Measurements from ENCODE around the gene STIMATE. TPM values are rescaled to one million over a fixed set of nuclear protein-coding genes. Genes with fewer than 3 reads are reported as not detected.

STIMATE gene
- total RNA-seq, 1 donor from 2014 or later = 12.1 TPM

GRCh38 chr3:52871761-52872160 lies 25.6 kb downstream of the STIMATE start:
- TF ChIP-seq CTCF (IDR thresholded peaks at IDR 0.05; ENCODE audit: insufficient read depth, low read depth, low read length) (no peak), EZH2 (IDR thresholded peaks at IDR 0.05; ENCODE audit: insufficient read depth, low read length) (no peak)
- no peak overlapping the region for H2AFZ ChIP-seq (ENCODE audit: low read depth, low read length)
- no peaks in the 10 kb centered on the region for H3K9me3 ChIP-seq (ENCODE audit: insufficient read depth, low read depth, low read length)
- Mint-ChIP-seq H3K4me1 (ENCODE audit: low read depth, unreplicated experiment) (peaks cover 6% of the 10 kb centered on the region), H3K27ac (ENCODE audit: unreplicated experiment) (no peak overlapping the region), H3K27me3 (ENCODE audit: low read depth, unreplicated experiment) (no peaks in the 10 kb centered on the region), H3K9me3 (ENCODE audit: unreplicated experiment) (peaks cover 3% of the 10 kb centered on the region), H3K4me3 (ENCODE audit: unreplicated experiment) (no peak overlapping the region), H3K36me3 (ENCODE audit: low read depth, unreplicated experiment) (peaks cover 3% of the 10 kb centered on the region)
- no peak overlapping the region for H3K4me3 ChIP-seq (ENCODE audit: insufficient read depth, low read depth, low read length)
- no peak overlapping the region for H3K27ac ChIP-seq (ENCODE audit: low read depth, low read length)
- no peaks in the 10 kb centered on the region for H3K4me1 ChIP-seq (ENCODE audit: insufficient read depth, low read length)
- peaks cover 42% of the 10 kb centered on the region for H4K20me1 ChIP-seq (ENCODE audit: insufficient read depth, low read length)
- H3K79me2 ChIP-seq (ENCODE audit: insufficient read depth, low read length) = peaks cover 5% of the 10 kb centered on the region
- H3K4me2 ChIP-seq (ENCODE audit: low read length) = no peak overlapping the region
- no peak overlapping the region for H3K9ac ChIP-seq (ENCODE audit: low read length)
- FAIRE-seq = no peak
- DNase-seq (ENCODE audit: low read depth) = no peak
- H3K36me3 ChIP-seq (ENCODE audit: insufficient read depth, low read length) = no peaks in the 10 kb centered on the region
- H3K27me3 ChIP-seq (ENCODE audit: insufficient read depth, low read length) = no peaks in the 10 kb centered on the region

- TF ChIP-seq EZH2 (IDR thresholded peaks at IDR 0.05; ENCODE audit: insufficient read depth, low read length) = no peak
- no peak for TF ChIP-seq CTCF (IDR thresholded peaks at IDR 0.05; ENCODE audit: insufficient read depth, low read depth, low read length)
- H3K9me3 ChIP-seq (ENCODE audit: insufficient read depth, low read depth, low read length) = peaks cover 2% of the 10 kb centered on the region
- H3K4me3 Mint-ChIP-seq (ENCODE audit: unreplicated experiment) = no peak overlapping the region
- no peaks in the 10 kb centered on the region for H3K27me3 ChIP-seq (ENCODE audit: insufficient read depth, low read length)
- peaks cover 37% of the 10 kb centered on the region for H4K20me1 ChIP-seq (ENCODE audit: insufficient read depth, low read length)
- H3K27ac ChIP-seq (ENCODE audit: low read depth, low read length) = no peak overlapping the region
- H3K4me3 ChIP-seq (ENCODE audit: insufficient read depth, low read depth, low read length) = no peak overlapping the region
- peaks cover 5% of the 10 kb centered on the region for H3K9me3 Mint-ChIP-seq (ENCODE audit: unreplicated experiment)
- H3K36me3 ChIP-seq (ENCODE audit: insufficient read depth, low read length) = no peaks in the 10 kb centered on the region
- H3K4me1 Mint-ChIP-seq (ENCODE audit: low read depth, unreplicated experiment) = peaks cover 6% of the 10 kb centered on the region
- H3K27ac Mint-ChIP-seq (ENCODE audit: unreplicated experiment) = no peak overlapping the region
- FAIRE-seq (no peak), DNase-seq (ENCODE audit: low read depth) (no peak)
- H3K4me1 ChIP-seq (ENCODE audit: insufficient read depth, low read length) = no peaks in the 10 kb centered on the region
- no peak overlapping the region for H3K4me2 ChIP-seq (ENCODE audit: low read length)
- H3K27me3 Mint-ChIP-seq (ENCODE audit: low read depth, unreplicated experiment) = no peaks in the 10 kb centered on the region
- peaks cover 5% of the 10 kb centered on the region for H3K79me2 ChIP-seq (ENCODE audit: insufficient read depth, low read length)
- no peak overlapping the region for H3K9ac ChIP-seq (ENCODE audit: low read length)
- no peak overlapping the region for H2AFZ ChIP-seq (ENCODE audit: low read depth, low read length)
- peaks cover 12% of the 10 kb centered on the region for H3K36me3 Mint-ChIP-seq (ENCODE audit: low read depth, unreplicated experiment)
Measured at GRCh38 chr3:52870471-52870870, 26.9 kb downstream of the STIMATE start.

- Histone ChIP-seq H3K36me3 (ENCODE audit: insufficient read depth, low read length) (no peaks in the 10 kb centered on the region), H3K27me3 (ENCODE audit: insufficient read depth, low read length) (no peaks in the 10 kb centered on the region), H2AFZ (ENCODE audit: low read depth, low read length) (no peak overlapping the region), H3K4me2 (ENCODE audit: low read length) (no peak overlapping the region), H3K27ac (ENCODE audit: low read depth, low read length) (no peak overlapping the region), H3K9me3 (ENCODE audit: insufficient read depth, low read depth, low read length) (peaks cover 2% of the 10 kb centered on the region), H3K9ac (ENCODE audit: low read length) (no peak overlapping the region), H4K20me1 (ENCODE audit: insufficient read depth, low read length) (peaks cover 24% of the 10 kb centered on the region), H3K4me1 (ENCODE audit: insufficient read depth, low read length) (no peaks in the 10 kb centered on the region), H3K79me2 (ENCODE audit: insufficient read depth, low read length) (no peaks in the 10 kb centered on the region), H3K4me3 (ENCODE audit: insufficient read depth, low read depth, low read length) (no peak overlapping the region)
- no peak overlapping the region for H3K4me3 Mint-ChIP-seq (ENCODE audit: unreplicated experiment)
- TF ChIP-seq CTCF (IDR thresholded peaks at IDR 0.05; ENCODE audit: insufficient read depth, low read depth, low read length) (no peak), EZH2 (IDR thresholded peaks at IDR 0.05; ENCODE audit: insufficient read depth, low read length) (no peak)
- H3K27me3 Mint-ChIP-seq (ENCODE audit: low read depth, unreplicated experiment) = no peaks in the 10 kb centered on the region
- peaks cover 21% of the 10 kb centered on the region for H3K36me3 Mint-ChIP-seq (ENCODE audit: low read depth, unreplicated experiment)
- H3K27ac Mint-ChIP-seq (ENCODE audit: unreplicated experiment) = no peak overlapping the region
- FAIRE-seq (no peak), DNase-seq (ENCODE audit: low read depth) (no peak)
- H3K4me1 Mint-ChIP-seq (ENCODE audit: low read depth, unreplicated experiment) = no peaks in the 10 kb centered on the region
- H3K9me3 Mint-ChIP-seq (ENCODE audit: unreplicated experiment) = peaks cover 17% of the 10 kb centered on the region
Measured at GRCh38 chr3:52866427-52866826, 30.9 kb downstream of the STIMATE start.
